Lung microvascular endothelial cell (primary cell): ENCODE results near the gene CASQ2. TPM values are rescaled to one million over a fixed set of nuclear protein-coding genes. Genes with fewer than 3 reads are reported as not detected.
A peak's percentile ranks its signal among the peaks of the same experiment; 100 is the strongest.
"Not testable (repeated sequence)": the region's sequence is repeated elsewhere in the genome, so short reads cannot be mapped to it uniquely, and the experiment has no call there.

Experiments
- DNase-seq, 2 donors: peaks; one replicate each; pipeline versions ENCODE4 v3.0.0 to v3.0.0-alpha.2; 2010; ENCODE audit warnings: low read depth in 2 of 2
- total RNA-seq: library from RNA; depleted of rRNA; stranded (reverse); fragments of >200 nt; gene quantifications from 2 replicates; pipeline ENCODE4 v1.2.1, GENCODE V29; 2014

CASQ2 gene
- total RNA-seq, 1 donor from 2014 or later = not detected

DNA sequence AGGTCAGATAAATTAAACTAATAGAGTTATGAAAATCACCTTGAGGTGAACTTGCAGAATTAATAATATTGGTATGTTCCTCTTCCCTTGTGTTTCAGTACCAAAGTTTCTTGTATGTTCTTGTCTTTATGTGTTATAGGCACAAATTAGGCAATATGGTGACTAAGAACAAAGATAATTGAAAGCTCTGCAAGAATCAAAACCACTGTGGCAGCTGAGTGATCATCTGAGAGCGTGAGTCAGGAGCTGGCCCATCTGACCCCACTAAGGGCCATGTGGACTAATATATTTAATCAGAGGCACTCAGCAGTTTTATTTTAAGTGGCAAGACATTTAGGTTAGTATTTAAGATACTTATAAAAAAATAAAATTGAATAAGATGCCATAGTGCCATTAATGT, 12.8 kb upstream of the CASQ2 start:
- DNase-seq = peak in 1 of 2 donors; percentile 14

- not testable (repeated sequence) for DNase-seq
Measured at GRCh38 chr1:115780655-115781054, 12.1 kb upstream of the CASQ2 start.

GRCh38 chr1:115779075-115779474, 10.6 kb upstream of the CASQ2 start:
- not testable (repeated sequence) for DNase-seq

DNA sequence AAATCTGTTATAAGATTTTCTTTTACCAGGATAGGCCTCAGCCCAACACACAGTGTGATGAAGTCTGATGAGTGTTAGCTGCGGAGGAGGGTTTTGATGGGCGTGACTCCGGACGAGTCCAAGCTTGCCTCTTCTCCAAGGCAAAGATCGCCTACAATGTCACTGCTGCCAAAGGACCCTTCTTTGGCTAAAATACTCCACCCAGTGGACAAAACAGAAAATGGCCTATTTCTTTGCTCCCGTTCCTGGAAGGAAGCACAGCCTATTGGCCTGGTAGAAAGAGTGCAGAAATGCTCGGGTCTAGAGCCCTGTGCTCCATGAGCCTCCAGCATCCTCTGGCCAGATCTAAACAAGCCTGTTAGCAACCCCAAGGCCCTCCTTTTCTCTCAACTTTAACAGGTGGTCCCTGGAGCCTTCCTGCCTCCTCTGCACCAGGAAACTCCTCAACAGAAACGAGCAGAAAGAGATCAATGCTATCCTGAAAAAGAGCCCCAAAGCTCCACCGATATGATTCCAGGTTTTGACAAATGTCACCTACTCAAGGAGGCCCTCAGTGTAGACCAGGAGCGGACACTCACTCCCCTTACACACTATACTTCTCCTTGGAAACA, 3.4 kb upstream of the CASQ2 start:
- DNase-seq = peak; percentile 73 to 74

GRCh38 chr1:115771094-115771846, 2.8 kb upstream of the CASQ2 start:
- no peak for DNase-seq

DNA sequence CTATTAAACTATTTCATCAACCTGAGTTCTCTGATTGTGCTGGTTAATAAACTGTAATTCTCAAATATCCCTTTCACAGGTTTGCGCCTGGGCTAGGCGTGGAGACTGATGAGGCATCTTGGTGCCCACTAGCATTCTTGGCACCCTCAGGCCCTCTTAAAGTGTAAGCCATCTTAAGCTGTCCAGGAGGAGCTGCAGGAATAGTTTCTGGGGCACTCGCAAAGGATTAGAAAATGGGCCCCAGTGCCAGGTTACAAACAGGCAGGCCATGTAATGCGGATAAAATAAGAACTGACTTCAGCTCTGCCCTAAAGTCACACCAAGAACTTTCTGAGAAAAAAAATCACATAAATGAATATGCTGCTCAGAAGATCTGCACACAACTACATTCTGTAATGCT, 1.1 kb downstream of the CASQ2 start:
- no peak for DNase-seq

DNA sequence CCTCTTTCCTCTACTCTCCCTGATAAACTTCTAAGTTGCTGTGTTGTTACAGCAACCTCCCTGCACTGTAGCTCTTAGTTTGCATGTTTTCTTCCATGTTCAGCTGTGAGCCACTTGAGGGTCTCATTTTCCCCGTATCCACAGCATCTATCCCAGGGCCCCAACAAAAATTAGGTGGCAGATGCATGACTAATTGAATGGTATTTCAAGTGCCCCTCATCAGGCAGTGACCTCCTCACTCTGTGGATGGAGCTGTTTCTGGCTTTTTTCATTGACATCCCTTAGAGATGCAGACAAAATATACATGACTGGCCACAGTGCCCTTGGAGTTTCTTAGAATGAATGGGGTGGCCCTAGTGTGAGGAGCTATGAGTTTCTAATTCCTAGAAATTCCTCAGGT, 3.4 kb downstream of the CASQ2 start:
- DNase-seq = no peak

DNA sequence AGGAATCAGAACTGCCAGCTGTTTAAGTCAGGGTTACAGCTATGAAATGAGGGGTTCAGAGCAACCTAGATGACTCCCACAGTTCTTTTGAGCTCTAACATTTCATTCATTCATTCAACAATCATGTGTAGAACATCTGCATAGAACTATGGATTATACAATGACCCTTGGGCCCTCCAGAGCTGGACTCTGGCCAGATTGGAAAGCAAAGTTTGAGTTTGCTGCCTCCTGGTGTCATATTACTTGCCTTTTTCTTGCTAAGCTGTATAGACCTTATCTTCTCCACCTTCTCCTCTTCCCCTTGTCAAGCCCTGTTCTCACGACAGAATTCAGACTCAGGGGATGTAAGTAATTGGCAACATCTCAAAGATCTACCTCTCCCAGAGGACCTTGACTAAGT, 4.0 kb downstream of the CASQ2 start:
- DNase-seq = peak; percentile 11 to 23

GRCh38 chr1:115762779-115763178, 5.7 kb downstream of the CASQ2 start:
- DNase-seq = no peak

- DNase-seq = no peak
Measured at GRCh38 chr1:115761601-115762302, 6.8 kb downstream of the CASQ2 start.

GRCh38 chr1:115757856-115758255, 10.7 kb downstream of the CASQ2 start:
- no peak for DNase-seq

- no peak for DNase-seq
Measured at GRCh38 chr1:115757326-115757725, 11.2 kb downstream of the CASQ2 start.

DNA sequence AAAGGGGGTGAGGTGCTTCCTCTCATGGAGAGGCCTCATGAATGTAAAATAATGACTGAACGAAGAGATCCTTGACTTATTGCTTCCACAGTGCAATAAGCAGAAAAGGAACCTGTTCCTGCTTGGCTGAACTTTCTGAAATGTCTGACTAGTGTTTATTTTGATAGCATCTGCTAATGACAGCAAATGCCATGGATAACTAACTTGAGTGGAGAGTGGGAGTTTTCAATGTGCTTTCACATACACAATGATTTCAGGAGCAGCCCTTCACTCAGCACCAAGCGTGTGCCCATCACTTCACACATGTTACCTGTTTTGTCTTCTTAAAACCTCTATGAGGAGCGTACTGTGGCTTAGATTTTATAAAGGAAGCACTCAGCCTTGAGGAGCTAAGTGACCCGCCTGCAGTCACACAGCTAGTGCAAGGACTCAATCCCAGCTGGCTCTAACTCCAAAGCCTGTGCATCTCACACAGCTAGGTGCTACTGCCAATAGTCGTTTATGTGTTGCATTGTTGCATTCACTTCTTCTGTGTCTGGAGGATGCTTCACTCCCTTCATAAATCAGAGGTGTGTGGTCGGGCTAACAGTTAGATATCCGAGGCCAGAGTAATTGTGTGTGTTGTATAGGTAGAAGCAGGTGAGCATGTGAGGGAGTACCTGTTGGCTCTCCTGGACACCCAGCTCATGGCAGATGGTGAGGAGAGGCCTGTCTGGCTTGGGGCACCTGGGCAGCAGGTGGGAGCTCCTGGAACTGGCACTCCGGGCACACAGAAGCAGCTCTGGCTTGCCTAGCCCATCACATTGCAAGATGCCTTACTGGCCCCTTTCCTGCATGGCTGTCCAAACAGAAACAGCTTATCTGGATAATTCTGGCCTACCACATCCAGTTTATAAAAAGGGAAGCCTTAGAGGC, 12.8 kb downstream of the CASQ2 start:
- DNase-seq = no peak

DNA sequence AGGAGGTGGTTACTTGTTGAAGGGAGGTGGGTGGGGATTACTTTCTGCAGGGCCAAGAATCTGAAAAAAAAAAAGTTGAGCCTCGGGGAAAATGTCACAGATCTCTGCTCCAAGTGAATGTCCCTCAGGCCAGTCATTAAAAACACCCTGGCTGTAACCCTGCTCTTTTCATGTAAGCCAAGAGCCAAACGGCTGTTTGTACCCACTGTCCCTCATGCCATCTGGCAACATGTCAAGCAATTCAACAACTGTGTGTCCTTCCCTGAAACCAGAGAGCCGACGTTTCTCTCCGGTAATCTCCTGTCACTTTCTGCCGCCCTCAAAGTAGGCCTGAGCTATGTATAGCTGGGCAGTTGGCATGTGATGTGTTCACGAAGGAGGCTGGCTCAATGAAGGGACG, 14.7 kb downstream of the CASQ2 start:
- no peak for DNase-seq

DNA sequence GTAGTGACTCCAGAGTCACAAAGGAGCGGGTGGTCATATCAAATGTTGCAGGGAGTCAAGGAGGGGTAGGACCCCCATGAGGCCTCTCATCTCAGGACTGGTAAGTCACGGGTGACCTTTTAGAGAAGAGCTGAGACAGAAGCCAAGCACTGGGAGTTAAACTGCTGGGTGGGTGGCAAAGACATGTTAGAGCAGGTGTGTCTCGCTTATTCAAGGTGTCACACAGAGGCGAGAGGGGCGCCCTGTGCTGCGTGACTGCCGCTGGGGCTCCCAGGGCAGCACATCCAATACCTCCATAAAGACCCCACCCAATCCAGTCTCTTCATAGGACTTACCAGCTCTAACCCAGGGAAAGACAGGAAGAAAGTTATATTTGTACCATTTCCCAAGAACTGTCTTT, 15.2 kb downstream of the CASQ2 start:
- DNase-seq = no peak

GRCh38 chr1:115748401-115749150, 19.9 kb downstream of the CASQ2 start:
- peak in 1 of 2 donors; percentile 29 for DNase-seq

DNA sequence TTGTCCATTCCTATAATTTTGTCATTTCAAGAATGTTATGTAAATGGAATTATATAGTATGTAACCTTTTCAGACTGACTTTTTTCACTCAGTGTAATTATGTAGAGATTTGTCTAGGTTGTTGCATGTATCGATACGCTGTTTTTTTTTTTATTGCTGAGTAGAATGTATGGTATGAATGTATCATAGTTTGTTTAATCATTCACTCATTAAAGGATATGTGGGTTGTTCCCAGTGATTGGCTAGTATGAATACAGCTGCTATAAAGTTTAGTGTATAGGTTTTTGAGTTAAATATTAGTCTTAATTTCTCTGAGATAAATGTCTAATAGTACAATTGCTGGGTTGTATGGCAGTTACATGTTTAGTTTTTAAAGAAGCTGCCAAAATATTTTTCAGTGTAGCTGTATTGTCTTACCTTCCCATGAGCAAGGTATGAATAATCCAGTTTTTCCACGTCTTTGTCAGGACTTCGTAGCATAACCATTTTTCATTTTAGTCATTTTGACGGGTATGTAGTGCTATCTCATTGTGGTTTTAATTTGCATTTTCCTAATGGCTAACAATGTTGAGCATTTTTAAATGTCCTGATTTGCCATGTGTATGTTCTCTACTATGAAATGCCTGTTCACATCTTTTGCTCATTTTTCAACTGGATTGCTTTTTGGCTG, 22.4 kb downstream of the CASQ2 start:
- DNase-seq = no peak

- DNase-seq = no peak
Measured at GRCh38 chr1:115744646-115745275, 23.8 kb downstream of the CASQ2 start.

- no peak for DNase-seq
Measured at GRCh38 chr1:115740811-115741210, 27.7 kb downstream of the CASQ2 start.

GRCh38 chr1:115732316-115732715, 36.2 kb downstream of the CASQ2 start:
- no peak for DNase-seq
